Effector memory CD8-positive, alpha-beta T cell (primary cell): Measurements from ENCODE around the gene PSMD8.
"Not testable (repeated sequence)": the region's sequence is repeated elsewhere in the genome, so short reads cannot be mapped to it uniquely, and the experiment has no call there.

Experiments used
- ATAC-seq: fragments of 150-1000 bp; cut with Tn5 transposase; replicated peaks from 2 replicates; pipeline ENCODE4 v1.10.0; 2021; ENCODE audit warnings: mild to moderate bottlenecking, moderate library complexity
- DNase-seq, 3 experiments: peaks; one replicate each; pipeline ENCODE4 v3.0.0; 2021
- H3K27ac Mint-ChIP-seq, 2 donors: one replicate each; pipeline ENCODE4 v1.8.0; 2022; ENCODE audit warnings: mild to moderate bottlenecking in 2 of 2, mixed read lengths in 2 of 2, moderate library complexity in 2 of 2
- H3K27me3 Mint-ChIP-seq, 2 donors: one replicate each; pipeline ENCODE4 v1.8.0; 2022; ENCODE audit warnings: mixed read lengths in 2 of 2
- H3K36me3 Mint-ChIP-seq: one replicate; pipeline ENCODE4 v1.8.0; 2022; ENCODE audit warnings: mild to moderate bottlenecking, moderate library complexity, mixed read lengths; ENCODE audit not compliant: insufficient read depth
- H3K4me1 Mint-ChIP-seq, 2 donors: one replicate each; pipeline ENCODE4 v1.8.0; 2022; ENCODE audit warnings: low read depth in 2 of 2, mixed read lengths in 2 of 2
- H3K4me3 Mint-ChIP-seq, 2 donors: one replicate each; pipeline ENCODE4 v1.8.0; 2022; ENCODE audit warnings: mild to moderate bottlenecking in 2 of 2, mixed read lengths in 2 of 2, moderate library complexity in 2 of 2
- H3K9me3 Mint-ChIP-seq, 2 donors: one replicate each; pipeline ENCODE4 v1.8.0; 2022; ENCODE audit warnings: mixed read lengths in 2 of 2
- total RNA-seq, 9 experiments: gene quantifications; one replicate each; lab custom pipeline; 2026; lab: John Stamatoyannopoulos, UW

PSMD8 gene
- total RNA-seq: 58.7 to 314 (median 120) reads per million in 9 experiments

DNA sequence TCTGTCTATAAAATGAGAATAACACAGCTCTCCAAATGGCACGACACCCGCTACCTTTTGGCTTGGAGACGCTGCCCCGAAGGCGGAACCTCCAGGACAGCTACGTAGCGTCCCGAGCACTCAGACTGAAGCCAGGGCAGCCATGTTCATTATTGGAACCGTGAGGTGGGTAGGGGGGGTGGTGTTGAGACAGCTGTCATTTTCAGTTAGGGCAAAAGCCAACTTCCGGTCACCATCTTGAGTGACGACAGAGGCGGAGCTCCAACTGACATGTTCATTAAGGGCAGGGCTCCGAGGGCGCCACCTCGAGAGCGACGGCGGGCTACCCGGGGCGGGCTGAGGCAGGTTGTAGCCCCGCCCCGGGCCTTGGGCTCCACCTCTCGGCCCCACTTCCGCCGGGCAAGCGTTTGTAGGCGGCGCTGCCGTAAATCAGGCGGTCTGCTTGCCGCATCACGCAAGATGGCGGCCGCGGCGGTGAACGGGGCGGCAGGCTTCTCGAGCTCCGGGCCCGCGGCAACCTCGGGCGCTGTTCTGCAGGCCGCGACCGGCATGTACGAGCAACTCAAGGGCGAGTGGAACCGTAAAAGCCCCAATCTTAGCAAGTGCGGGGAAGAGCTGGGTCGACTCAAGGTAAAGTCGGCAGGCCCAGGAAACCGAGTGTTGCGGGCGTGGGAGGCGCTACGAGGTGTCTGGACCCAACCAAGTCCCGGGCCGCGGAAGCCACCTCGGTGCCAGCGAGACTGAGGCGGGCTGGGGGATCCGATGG, at the start of gene PSMD8:
PSMD8 (plus strand) TSS at position 240 of the 766 bp plus-strand sequence; CDS start at position 271, 31 bp downstream.
- Mint-ChIP-seq H3K4me3 (peak within 1 kb of the TSS; percentile 98 to 100), H3K27me3 (peaks cover 2 to 13% of the 10 kb centered on the region in 2 donors), H3K9me3 (no peaks in the 10 kb centered on the region), H3K4me1 (peaks cover 25 to 27% of the 10 kb centered on the region in 2 donors), H3K27ac (peak within 1 kb of the TSS; percentile 98 to 99), H3K36me3 (peaks cover 39% of the 10 kb centered on the region)
- peak; percentile 97 to 98 (median 98) for DNase-seq
- ATAC-seq: peak; percentile 93

DNA sequence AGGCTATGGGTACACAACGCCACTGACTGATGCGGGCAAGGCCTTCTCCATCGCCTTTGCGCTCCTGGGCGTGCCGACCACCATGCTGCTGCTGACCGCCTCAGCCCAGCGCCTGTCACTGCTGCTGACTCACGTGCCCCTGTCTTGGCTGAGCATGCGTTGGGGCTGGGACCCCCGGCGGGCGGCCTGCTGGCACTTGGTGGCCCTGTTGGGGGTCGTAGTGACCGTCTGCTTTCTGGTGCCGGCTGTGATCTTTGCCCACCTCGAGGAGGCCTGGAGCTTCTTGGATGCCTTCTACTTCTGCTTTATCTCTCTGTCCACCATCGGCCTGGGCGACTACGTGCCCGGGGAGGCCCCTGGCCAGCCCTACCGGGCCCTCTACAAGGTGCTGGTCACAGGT, 47.8 kb upstream of the PSMD8 start:
- no peak for ATAC-seq
- Mint-ChIP-seq H3K4me3 (no peak overlapping the region), H3K9me3 (no peaks in the 10 kb centered on the region), H3K36me3 (peaks cover 12% of the 10 kb centered on the region), H3K27me3 (no peaks in the 10 kb centered on the region), H3K27ac (no peak overlapping the region), H3K4me1 (peaks cover 1 to 6% of the 10 kb centered on the region in 2 donors)
- no peak for DNase-seq

DNA sequence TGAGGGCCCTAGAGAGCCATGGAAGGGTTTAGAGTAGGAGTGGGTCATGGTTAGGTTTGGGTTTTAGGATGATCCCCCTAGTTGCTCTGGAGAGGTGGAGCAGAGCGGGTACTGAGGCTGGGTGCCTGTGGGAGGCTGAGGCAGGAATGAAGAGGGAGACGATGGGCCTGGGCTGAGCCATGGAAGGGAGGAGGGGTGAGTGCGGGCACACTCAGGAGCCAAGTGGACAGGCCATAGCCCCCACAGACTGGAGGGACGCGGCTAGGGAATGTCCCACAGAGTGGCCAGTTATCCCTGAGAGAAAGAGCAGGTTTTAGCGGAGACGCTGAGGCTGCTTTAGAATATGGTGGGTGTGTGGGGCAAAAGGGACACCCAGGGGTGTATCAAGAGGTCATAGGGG, 44.7 kb upstream of the PSMD8 start:
- DNase-seq (no peak), ATAC-seq (no peak)
- Mint-ChIP-seq H3K27me3 (no peaks in the 10 kb centered on the region), H3K36me3 (peaks cover 10% of the 10 kb centered on the region), H3K4me3 (no peak overlapping the region), H3K9me3 (no peaks in the 10 kb centered on the region), H3K4me1 (no peaks in the 10 kb centered on the region), H3K27ac (no peak overlapping the region)

DNA sequence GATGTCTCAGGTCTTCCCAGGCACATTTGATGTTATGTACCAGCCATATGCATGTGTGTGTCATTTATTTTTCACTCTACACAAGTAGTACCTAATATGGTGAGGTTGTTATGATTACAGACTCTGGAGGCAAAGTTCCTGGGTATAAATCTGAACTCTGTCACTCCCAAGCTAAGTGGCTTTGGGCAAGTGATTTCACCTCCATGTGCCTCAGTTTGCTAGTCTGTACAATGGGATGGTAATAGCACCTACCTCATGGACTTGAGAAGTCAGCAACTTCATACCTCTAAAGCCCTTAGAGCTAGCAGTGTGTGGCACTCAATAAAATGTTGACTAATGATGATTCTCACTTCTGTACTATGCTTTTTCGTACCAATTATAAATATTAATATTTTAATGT, 42.6 kb upstream of the PSMD8 start:
- H3K9me3 Mint-ChIP-seq: no peaks in the 10 kb centered on the region
- no peak overlapping the region for H3K4me3 Mint-ChIP-seq
- no peak overlapping the region for H3K27ac Mint-ChIP-seq
- no peak for ATAC-seq
- peaks cover 9% of the 10 kb centered on the region for H3K36me3 Mint-ChIP-seq
- no peaks in the 10 kb centered on the region for H3K27me3 Mint-ChIP-seq
- peaks cover 4 to 9% of the 10 kb centered on the region in 2 donors for H3K4me1 Mint-ChIP-seq
- DNase-seq: no peak

DNA sequence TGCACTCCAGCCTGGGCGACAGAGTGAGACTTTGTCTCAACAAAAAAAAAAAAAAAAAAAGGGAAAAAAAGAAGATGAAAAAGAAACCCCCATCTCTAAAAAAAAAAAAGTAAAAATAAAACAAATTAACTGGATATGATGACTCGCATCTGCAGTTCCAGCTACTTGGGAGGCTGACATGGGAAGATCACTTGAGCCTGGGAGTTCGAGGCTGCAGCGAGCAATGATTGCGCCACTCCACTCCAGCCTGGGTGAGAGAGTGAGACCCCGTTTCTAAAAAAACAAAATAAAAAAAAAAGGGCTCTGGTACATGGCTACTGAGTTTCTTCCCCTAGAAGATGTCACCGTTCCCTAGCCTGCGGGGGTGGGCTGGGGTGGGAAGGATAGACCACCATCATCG, 41.1 kb upstream of the PSMD8 start:
- no peaks in the 10 kb centered on the region for H3K9me3 Mint-ChIP-seq
- H3K4me1 Mint-ChIP-seq: peaks cover 11 to 14% of the 10 kb centered on the region in 2 donors
- no peak overlapping the region for H3K4me3 Mint-ChIP-seq
- no peaks in the 10 kb centered on the region for H3K27me3 Mint-ChIP-seq
- H3K36me3 Mint-ChIP-seq: peaks cover 17% of the 10 kb centered on the region
- no peak for DNase-seq
- ATAC-seq: no peak
- no peak overlapping the region for H3K27ac Mint-ChIP-seq

DNA sequence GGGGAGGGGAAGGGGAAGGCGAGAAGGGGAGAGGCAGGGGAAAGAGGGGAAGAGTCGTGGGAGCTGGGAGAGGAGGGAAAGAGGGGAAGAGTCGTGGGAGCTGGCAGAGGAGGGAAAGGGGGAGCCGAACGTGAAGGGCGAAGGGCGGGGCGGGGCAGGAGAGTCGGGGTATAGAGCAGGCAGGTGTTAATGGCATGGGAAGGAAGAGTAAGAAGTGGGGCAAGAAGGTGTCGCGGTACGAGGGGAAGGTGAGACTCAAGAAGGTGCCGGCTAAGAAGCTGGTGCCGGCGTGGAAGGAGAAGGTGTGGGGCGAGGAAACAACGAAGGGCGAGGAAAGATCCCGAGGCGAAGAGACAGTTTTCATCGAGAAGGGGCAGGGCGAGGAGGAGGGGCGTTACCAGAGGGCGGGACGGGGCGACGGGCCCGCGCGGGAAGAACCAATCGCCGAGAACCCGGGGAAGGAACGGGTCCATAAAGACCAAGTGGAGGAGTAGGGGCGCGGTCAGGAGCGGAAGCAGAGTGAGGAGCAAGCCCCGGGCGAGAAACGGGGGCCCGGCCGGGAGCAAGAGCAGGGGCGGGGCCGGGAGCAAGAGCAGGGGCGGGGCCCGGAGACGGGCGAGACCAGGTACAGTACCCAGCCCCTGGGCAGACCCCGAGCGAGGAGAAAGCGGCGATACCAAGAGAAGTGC, 38.3 kb upstream of the PSMD8 start:
- DNase-seq: peak; percentile 92 to 95 (median 92)
- Mint-ChIP-seq H3K27me3 (no peaks in the 10 kb centered on the region), H3K9me3 (no peaks in the 10 kb centered on the region), H3K4me1 (peaks cover 16 to 18% of the 10 kb centered on the region in 2 donors), H3K4me3 (peak overlapping the region; percentile 91 to 92), H3K27ac (peak overlapping the region; percentile 87 to 96), H3K36me3 (peaks cover 17% of the 10 kb centered on the region)
- ATAC-seq: peak; percentile 69

DNA sequence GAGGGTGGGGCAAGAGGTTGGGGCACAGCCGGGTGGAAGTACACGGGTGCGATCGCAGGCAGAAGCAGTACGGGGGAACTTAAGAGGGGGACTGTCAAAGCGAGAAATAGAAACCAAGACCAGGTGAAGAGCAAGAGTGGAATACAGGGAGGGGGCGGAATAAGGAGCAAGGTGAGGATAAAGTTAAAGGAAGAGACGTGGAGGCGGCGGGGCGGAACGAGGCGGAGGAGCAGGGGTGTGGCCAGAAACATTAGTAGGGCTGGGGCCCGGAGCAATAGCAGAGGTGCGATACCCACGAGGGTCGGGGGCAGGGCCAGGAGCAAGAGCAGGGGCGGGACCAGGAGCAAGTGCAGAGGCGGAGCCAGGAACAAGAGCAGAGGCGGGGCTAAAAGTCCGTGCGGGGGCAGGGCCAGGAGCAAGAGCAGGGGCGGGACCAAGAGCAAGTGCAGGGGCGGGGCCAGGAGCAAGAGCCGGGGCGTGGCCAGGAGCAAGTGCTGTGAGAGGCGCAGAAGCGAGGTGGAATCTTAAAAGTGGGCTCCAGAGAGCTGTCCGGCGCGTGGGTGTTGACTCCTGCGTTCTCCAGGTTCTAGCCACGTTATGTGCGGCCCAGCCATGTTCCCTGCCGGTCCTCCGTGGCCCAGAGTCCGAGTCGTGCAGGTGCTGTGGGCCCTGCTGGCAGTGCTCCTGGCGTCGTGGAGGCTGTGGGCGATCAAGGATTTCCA, 37.6 kb upstream of the PSMD8 start:
- ATAC-seq: peak; percentile 61
- no peaks in the 10 kb centered on the region for H3K9me3 Mint-ChIP-seq
- peaks cover 20% of the 10 kb centered on the region for H3K36me3 Mint-ChIP-seq
- H3K4me1 Mint-ChIP-seq: peaks cover 18 to 20% of the 10 kb centered on the region in 2 donors
- no peaks in the 10 kb centered on the region for H3K27me3 Mint-ChIP-seq
- peak overlapping the region; percentile 87 to 96 for H3K27ac Mint-ChIP-seq
- H3K4me3 Mint-ChIP-seq: peak overlapping the region; percentile 91 to 92
- DNase-seq: peak; percentile 95 to 96 (median 95)

DNA sequence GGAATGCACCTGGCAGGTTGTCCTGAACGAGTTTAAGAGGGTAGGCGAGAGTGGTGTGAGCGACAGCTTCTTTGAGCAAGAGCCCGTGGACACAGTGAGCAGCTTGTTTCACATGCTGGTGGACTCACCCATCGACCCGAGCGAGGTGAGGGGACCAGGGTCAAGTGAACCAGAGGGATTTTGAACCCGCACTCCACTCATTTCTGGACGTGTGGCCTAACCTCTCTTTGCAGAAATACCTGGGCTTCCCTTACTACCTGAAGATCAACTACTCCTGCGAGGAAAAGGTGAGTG, 37.1 kb upstream of the PSMD8 start:
- peaks cover 20% of the 10 kb centered on the region for H3K36me3 Mint-ChIP-seq
- peak overlapping the region; percentile 87 to 96 for H3K27ac Mint-ChIP-seq
- H3K4me3 Mint-ChIP-seq: peak overlapping the region; percentile 91 to 92
- no peaks in the 10 kb centered on the region for H3K9me3 Mint-ChIP-seq
- DNase-seq: no peak
- H3K27me3 Mint-ChIP-seq: no peaks in the 10 kb centered on the region
- ATAC-seq: no peak
- peaks cover 18 to 20% of the 10 kb centered on the region in 2 donors for H3K4me1 Mint-ChIP-seq

DNA sequence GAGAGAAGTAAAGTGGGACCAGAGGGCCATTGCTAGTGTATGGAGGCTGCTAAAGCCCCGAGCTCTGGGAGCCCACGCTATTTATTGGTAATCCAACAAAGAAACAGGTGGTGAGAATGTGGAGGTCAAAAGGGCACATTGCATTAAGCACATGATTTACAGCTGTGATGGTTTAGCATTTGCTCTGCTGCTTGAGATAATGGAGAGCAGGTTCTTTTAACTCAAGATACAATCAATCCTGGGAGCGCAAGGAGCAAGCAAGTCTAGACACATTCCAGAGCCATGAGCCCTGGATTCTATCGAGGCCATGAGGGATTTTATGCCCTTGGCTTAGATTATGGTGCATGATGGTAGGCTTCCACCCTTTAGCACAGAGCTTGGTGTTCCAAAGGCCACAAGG, 35.4 kb upstream of the PSMD8 start:
- H3K36me3 Mint-ChIP-seq: peaks cover 23% of the 10 kb centered on the region
- not testable (repeated sequence) for H3K4me3 Mint-ChIP-seq, ATAC-seq, H3K27me3 Mint-ChIP-seq, H3K9me3 Mint-ChIP-seq, DNase-seq, H3K27ac Mint-ChIP-seq
- peaks cover 20% of the 10 kb centered on the region in 2 donors for H3K4me1 Mint-ChIP-seq

DNA sequence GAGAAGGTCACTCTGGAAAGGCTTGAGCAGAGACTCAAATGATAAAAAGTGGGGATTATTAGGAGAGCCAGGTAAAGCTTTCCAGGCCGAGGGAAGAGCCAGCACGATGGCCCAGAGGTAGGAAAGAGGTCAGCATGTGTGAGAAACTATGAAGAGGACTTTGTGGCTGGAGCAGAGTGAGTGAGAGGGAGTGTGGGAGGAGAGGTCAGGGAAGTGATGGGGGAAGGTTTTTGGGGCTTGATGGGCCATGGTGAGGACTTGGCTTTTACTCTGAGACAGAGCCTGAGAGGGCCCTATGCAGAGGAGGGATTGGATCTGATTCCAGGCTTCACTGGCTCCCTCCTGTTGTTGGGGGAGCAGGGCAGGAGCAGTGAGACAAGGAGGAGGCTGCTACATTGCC, 33.4 kb upstream of the PSMD8 start:
- Mint-ChIP-seq H3K4me1 (peaks cover 19 to 20% of the 10 kb centered on the region in 2 donors), H3K36me3 (peaks cover 18% of the 10 kb centered on the region), H3K27ac (no peak overlapping the region), H3K27me3 (no peaks in the 10 kb centered on the region), H3K4me3 (no peak overlapping the region), H3K9me3 (no peaks in the 10 kb centered on the region)
- ATAC-seq (no peak), DNase-seq (no peak)

DNA sequence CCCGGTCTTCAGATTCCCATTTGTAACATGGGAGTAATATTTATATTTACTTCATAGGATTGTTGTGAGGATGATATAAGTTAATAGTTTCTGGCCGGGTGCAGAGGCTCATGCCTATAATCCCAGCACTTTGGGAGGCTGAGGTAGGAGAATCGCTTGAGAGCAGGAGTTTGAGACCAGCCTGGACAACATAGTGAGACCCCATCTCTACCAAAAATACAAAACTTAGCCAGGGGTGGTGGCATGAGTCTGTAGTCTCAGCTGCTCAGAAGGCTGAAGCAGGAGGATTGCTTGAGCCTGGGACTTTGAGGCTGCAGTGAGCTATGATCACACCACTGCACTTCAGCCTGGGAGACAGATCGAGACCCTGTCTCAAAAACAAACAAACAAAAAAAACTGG, 27.5 kb upstream of the PSMD8 start:
- ATAC-seq (no peak), DNase-seq (no peak)
- H3K9me3 Mint-ChIP-seq: no peaks in the 10 kb centered on the region
- no peaks in the 10 kb centered on the region for H3K27me3 Mint-ChIP-seq
- no peak overlapping the region for H3K27ac Mint-ChIP-seq
- no peak overlapping the region for H3K4me3 Mint-ChIP-seq
- H3K36me3 Mint-ChIP-seq: peaks cover 4% of the 10 kb centered on the region
- peaks cover 0 to 3% of the 10 kb centered on the region in 2 donors for H3K4me1 Mint-ChIP-seq

DNA sequence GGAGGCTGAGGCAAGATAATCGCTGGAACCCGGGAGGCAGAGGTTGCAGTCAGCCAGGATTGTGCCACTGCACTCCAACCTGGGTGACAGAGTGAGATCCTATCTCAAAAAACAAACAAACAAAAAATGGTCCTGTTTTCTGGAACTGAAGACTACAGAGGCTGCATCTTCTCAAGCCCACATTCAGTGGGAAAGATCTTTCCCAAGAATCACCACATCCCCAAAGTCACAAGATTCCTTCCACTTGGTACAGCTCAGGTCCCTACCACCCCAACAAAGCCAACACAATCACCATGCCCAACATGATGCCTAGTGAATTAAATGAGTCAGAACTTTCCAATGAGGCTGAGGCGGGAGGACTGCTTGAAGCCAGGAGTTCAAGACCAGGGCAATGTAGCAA, 23.5 kb upstream of the PSMD8 start:
- no peaks in the 10 kb centered on the region for H3K9me3 Mint-ChIP-seq
- ATAC-seq (no peak), DNase-seq (no peak)
- H3K4me3 Mint-ChIP-seq: no peak overlapping the region
- no peaks in the 10 kb centered on the region for H3K4me1 Mint-ChIP-seq
- no peaks in the 10 kb centered on the region for H3K36me3 Mint-ChIP-seq
- H3K27ac Mint-ChIP-seq: no peak overlapping the region
- H3K27me3 Mint-ChIP-seq: peaks cover 1 to 2% of the 10 kb centered on the region in 2 donors

DNA sequence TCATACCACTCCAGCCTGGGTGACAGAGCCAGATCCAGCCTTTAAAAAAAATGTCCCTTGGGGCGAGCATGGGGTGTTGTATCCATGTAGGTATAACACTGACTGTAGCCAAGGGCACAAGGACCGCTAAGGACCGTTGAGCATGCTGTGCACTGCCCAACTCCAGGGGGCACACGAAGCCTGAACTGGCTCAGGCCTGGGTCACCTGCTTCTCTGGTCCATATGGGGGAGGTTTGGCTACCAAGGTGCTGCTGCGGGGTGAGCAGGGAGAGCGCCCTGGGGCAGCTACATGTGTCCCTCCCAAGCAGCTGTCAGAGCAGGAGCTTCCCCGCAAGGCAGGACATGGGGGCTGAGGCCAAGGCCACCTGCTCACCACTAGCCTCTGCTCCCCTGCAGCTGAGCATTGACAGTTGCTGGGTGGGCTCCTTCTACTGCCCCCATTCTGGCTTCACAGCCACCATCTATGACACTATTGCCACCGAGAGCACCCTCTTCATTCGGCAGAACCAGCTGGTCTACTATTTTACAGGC, 22.4 kb upstream of the PSMD8 start:
- no peak for DNase-seq
- Mint-ChIP-seq H3K27ac (no peak overlapping the region), H3K36me3 (no peaks in the 10 kb centered on the region), H3K4me1 (no peaks in the 10 kb centered on the region), H3K4me3 (no peak overlapping the region), H3K9me3 (no peaks in the 10 kb centered on the region), H3K27me3 (peaks cover 6 to 12% of the 10 kb centered on the region in 2 donors)
- no peak for ATAC-seq
